Vagina (tissue), 2 donors: ENCODE measurements around the gene NELFA. TPM values are rescaled to one million over a fixed set of nuclear protein-coding genes. Genes with fewer than 3 reads are reported as not detected.
A peak's percentile ranks its signal among the peaks of the same experiment; 100 is the strongest.

Experiments
- DNase-seq, 2 donors: peaks; one replicate each; pipeline ENCODE4 v3.0.0-alpha.2; 2017; ENCODE audit errors: extremely low spot score in 2 of 2
- H3K27ac ChIP-seq: fragments of 200-600 bp; sonication (generic); one replicate; pipeline ENCODE4 v1.5.1; 2019
- H3K27me3 ChIP-seq: fragments of 200-600 bp; sonication (generic); one replicate; pipeline ENCODE4 v1.5.1; 2019
- H3K36me3 ChIP-seq, 2 donors: fragments of 200-600 bp; sonication (generic); one replicate each; pipeline ENCODE4 v1.5.1; 2017 to 2019
- H3K4me1 ChIP-seq: fragments of 200-600 bp; sonication (generic); one replicate; pipeline ENCODE4 v1.5.1; 2019
- H3K4me3 ChIP-seq, 2 donors: fragments of 200-600 bp; sonication (generic); 1 replicate in 1 of 2; 2 replicates in 1 of 2; pipeline ENCODE4 v1.5.1; 2016 to 2019
- H3K9me3 ChIP-seq: fragments of 200-600 bp; sonication (generic); one replicate; pipeline ENCODE4 v1.5.1; 2019
- POLR2A ChIP-seq, 2 donors: fragments of 450-650 bp; IDR thresholded peaks; one replicate each; pipeline ENCODE4 v1.6.1; 2017; ENCODE audit warnings: antibody characterized with exemption in 2 of 2, mild to moderate bottlenecking in 2 of 2, moderate library complexity in 2 of 2
- POLR2AphosphoS5 ChIP-seq, 2 donors: sonication (generic); formaldehyde crosslinking; IDR thresholded peaks; one replicate each; pipeline ENCODE4 v1.9.0; 2017; ENCODE audit warnings: antibody characterized with exemption in 2 of 2, mild to moderate bottlenecking in 2 of 2, low read depth in 1 of 2; ENCODE audit not compliant: insufficient read depth in 1 of 2
- intact Hi-C: fragments of 100-400 bp; cut with DNase I; formaldehyde crosslinking; loops from one replicate; pipeline ENCODE4 v1.15.1; 2023
- total RNA-seq: library from RNA; depleted of rRNA; stranded (reverse); fragments of >200 nt; gene quantifications from one replicate; pipeline ENCODE4 v1.2.3, GENCODE V29; 2016
- TF ChIP-seq, protein P1 (sequence below), 3 experiments: fragments of 450-650 bp in 2 of 3; fragments of 200-600 bp in 1 of 3; sonication (generic) in 1 of 3; IDR thresholded peaks; one replicate each; pipeline ENCODE4 v1.5.1; 2017 to 2019; ENCODE audit warnings: antibody characterized with exemption in 3 of 3, mild to moderate bottlenecking in 2 of 3, moderate library complexity in 2 of 3

The NELFA gene
- total RNA-seq, 1 donor from 2014 or later: 19.6 TPM

DNA sequence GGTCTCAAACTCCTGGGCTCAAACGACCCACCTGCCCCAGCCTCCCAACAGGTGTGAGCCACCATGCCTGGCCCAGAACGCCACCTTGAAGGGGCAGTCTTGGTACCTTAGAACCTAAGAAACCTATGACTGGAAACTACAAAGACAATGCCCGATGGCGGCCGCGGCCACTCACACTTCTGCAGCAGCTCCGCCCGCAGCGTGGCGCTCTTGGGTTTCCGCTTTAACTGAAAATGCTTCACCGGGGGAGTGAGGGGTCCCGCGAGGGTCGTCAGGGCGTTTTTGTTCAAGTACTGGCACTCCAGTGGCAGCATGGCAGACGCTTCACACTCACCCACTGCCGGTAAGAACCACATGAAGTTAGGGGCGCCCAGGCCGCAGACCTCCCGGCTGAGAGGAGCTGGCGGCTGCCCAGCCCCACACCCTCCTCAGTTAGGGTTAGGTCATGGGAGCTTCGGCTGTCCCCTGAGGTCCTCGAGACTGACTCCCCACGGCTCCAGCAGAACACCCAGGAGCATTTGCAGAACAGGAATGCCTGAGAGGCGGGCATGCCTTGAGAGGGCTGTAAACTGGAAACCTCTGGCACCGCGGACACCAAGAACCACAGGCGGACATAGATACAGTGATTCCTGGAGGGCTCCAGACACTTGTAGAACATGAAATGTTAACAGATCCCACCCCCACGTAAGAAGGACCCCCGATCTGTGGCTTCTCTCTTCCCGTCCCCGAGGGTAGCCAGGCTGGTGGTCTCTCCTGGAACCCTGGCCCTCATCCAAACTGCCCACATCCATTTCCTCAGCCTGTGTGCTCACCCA is 19.0 kb downstream of the NELFA start:
- DNase-seq: no peak
- TF ChIP-seq POLR2AphosphoS5 (IDR thresholded peaks at IDR 0.05; ENCODE audit: insufficient read depth in 1 of 2, low read depth in 1 of 2) (no peak), POLR2A (IDR thresholded peaks at IDR 0.05) (no peak)
- TF ChIP-seq, protein P1, sequence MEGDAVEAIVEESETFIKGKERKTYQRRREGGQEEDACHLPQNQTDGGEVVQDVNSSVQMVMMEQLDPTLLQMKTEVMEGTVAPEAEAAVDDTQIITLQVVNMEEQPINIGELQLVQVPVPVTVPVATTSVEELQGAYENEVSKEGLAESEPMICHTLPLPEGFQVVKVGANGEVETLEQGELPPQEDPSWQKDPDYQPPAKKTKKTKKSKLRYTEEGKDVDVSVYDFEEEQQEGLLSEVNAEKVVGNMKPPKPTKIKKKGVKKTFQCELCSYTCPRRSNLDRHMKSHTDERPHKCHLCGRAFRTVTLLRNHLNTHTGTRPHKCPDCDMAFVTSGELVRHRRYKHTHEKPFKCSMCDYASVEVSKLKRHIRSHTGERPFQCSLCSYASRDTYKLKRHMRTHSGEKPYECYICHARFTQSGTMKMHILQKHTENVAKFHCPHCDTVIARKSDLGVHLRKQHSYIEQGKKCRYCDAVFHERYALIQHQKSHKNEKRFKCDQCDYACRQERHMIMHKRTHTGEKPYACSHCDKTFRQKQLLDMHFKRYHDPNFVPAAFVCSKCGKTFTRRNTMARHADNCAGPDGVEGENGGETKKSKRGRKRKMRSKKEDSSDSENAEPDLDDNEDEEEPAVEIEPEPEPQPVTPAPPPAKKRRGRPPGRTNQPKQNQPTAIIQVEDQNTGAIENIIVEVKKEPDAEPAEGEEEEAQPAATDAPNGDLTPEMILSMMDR (IDR thresholded peaks at IDR 0.05): no peak
- H3K36me3 ChIP-seq: peaks cover 4 to 49% of the 10 kb centered on the region in 2 donors
- no peaks in the 10 kb centered on the region for H3K9me3 ChIP-seq
- H3K4me3 ChIP-seq: no peak overlapping the region
- no peaks in the 10 kb centered on the region for H3K27me3 ChIP-seq
- H3K4me1 ChIP-seq: peaks cover 16% of the 10 kb centered on the region
- no peak overlapping the region for H3K27ac ChIP-seq
- intact Hi-C loops: no loop called here

DNA sequence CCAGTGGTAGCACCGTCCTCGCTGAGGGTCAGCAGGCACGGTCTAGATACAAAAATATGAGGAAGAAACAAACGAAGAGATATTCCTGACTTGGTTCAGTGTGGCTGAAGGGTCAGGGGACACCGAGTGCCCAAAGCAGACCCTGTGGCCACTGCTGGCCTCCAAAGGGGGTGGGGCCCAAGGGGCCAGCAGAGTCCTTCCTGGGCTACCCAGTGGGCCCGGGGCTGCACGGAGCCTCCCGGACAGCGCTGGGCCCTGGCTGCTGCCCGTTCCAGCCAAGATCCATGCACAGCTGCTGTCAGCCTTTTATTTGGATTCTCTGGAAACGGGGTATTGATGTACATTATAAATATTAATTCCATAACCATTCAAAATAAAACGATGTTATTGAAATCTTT is 20.4 kb downstream of the NELFA start:
- Histone ChIP-seq H3K27me3 (no peaks in the 10 kb centered on the region), H3K9me3 (no peaks in the 10 kb centered on the region), H3K36me3 (peaks cover 9 to 63% of the 10 kb centered on the region in 2 donors), H3K27ac (no peak overlapping the region), H3K4me3 (no peak overlapping the region), H3K4me1 (peaks cover 14% of the 10 kb centered on the region)
- no peak for DNase-seq
- intact Hi-C loops: no loop called here
- TF ChIP-seq, protein P1 (IDR thresholded peaks at IDR 0.05): no peak
- TF ChIP-seq POLR2A (IDR thresholded peaks at IDR 0.05) (no peak), POLR2AphosphoS5 (IDR thresholded peaks at IDR 0.05; ENCODE audit: insufficient read depth in 1 of 2, low read depth in 1 of 2) (no peak)

DNA sequence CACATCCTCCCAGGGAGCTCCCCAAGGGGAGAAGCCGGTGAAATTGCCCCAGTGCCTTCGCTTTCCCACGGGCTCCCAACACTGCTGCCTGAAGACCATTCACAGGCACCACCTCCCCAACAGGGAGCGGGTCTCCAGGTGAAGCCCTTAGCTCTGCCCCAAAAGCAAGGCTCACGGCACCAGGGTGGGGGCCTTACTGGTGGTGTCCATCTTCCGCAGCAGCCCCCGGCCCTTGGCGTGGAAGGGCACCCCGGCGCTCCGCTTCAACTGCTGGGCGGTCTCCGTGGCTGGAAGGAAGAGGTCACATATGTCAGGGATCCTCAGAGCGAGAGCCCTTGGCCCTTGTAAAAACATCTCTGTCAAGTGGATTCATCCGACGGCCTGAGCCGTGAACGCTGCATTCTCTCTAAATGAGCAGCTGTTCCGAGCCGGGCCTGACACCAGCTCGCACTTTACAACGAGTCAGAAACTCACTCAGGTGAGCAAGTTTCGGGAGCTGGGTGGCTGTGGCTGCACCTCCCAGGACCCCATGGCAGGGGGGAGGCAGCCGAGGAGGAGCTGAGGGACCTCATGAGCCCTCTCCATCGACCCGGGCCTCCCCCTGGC is 20.9 kb downstream of the NELFA start:
- H3K4me3 ChIP-seq: no peak overlapping the region
- peaks cover 9 to 68% of the 10 kb centered on the region in 2 donors for H3K36me3 ChIP-seq
- H3K27ac ChIP-seq: no peak overlapping the region
- TF ChIP-seq POLR2A (IDR thresholded peaks at IDR 0.05) (no peak), POLR2AphosphoS5 (IDR thresholded peaks at IDR 0.05; ENCODE audit: insufficient read depth in 1 of 2, low read depth in 1 of 2) (no peak)
- TF ChIP-seq, protein P1 (IDR thresholded peaks at IDR 0.05): no peak
- H3K4me1 ChIP-seq: peaks cover 9% of the 10 kb centered on the region
- intact Hi-C loops: no loop called here
- DNase-seq: no peak
- no peaks in the 10 kb centered on the region for H3K9me3 ChIP-seq
- no peaks in the 10 kb centered on the region for H3K27me3 ChIP-seq

DNA sequence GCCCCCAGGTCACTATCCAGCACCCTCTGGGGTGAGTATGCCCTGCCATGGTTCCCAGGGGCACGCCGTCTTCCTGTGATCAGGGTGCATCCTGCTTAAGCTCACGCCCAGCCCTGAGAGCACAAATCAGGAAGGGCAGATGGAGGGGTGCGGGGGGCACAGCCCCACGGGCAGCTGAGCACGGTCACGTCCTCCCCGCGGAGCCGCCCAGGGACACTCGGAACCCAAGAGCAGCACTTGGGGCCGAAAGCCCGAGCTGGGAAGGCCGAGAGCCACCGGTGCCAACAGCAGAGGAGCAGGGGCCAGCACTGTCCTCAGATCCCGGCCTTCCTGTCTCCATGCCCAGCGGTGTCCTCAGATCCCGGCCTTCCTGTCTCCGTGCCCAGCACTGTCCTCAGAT is 21.5 kb downstream of the NELFA start:
- intact Hi-C loops: no loop called here
- Histone ChIP-seq H3K9me3 (no peaks in the 10 kb centered on the region), H3K36me3 (peaks cover 9 to 73% of the 10 kb centered on the region in 2 donors), H3K27me3 (no peaks in the 10 kb centered on the region), H3K4me3 (no peak overlapping the region), H3K4me1 (peaks cover 8% of the 10 kb centered on the region), H3K27ac (no peak overlapping the region)
- TF ChIP-seq POLR2A (IDR thresholded peaks at IDR 0.05) (no peak), POLR2AphosphoS5 (IDR thresholded peaks at IDR 0.05; ENCODE audit: insufficient read depth in 1 of 2, low read depth in 1 of 2) (no peak)
- TF ChIP-seq, protein P1 (IDR thresholded peaks at IDR 0.05): no peak
- DNase-seq: peak in 1 of 2 donors; percentile 95
